Endothelial cell of umbilical vein (primary cell): ENCODE results near the gene CILP. TPM values are rescaled to one million over a fixed set of nuclear protein-coding genes. Genes with fewer than 3 reads are reported as not detected.

Source experiments
- BruUV-seq: library from RNA; stranded (reverse); fragments of 400-500 nt; replicated peaks from 2 replicates; lab custom pipeline; 2021; lab: Mats Ljungman, UMichigan
- CTCF ChIA-PET: fragments of 300-600, 350-600 bp; sonication (Branson Sonifier 250); formaldehyde crosslinking; loops from one replicate; lab custom pipeline; 2021; ENCODE audit warnings: antibody characterized with exemption, inconsistent platforms; lab: Charles Lee
- POLR2A ChIA-PET: fragments of 300-600, 350-600 bp; sonication (Branson Sonifier 250); formaldehyde crosslinking; loops from one replicate; lab custom pipeline; 2021; ENCODE audit warnings: antibody characterized with exemption, inconsistent platforms; lab: Charles Lee
- DNase-seq: peaks from one replicate; pipeline ENCODE4 v3.0.0-alpha.2; 2011; ENCODE audit warnings: low read depth, low spot score
- FAIRE-seq: peaks from 2 replicates; lab custom pipeline; 2011; peaks lifted over from hg19 to GRCh38; lab: Jason Lieb, UNC
- H2AFZ ChIP-seq: 2 replicates; pipeline ENCODE4 v1.6.0; 2012; ENCODE audit warnings: low read depth, low read length, control low read depth, inconsistent platforms
- H3K27ac ChIP-seq: 2 replicates; pipeline ENCODE4 v1.5.1; 2011; ENCODE audit warnings: low read depth, mild to moderate bottlenecking, control low read depth, low read length, moderate library complexity; ENCODE audit not compliant: insufficient read depth
- H3K27me3 ChIP-seq, 2 experiments: 2 replicates each; pipeline versions ENCODE4 v1.6.0 to v1.6.1; 2011; ENCODE audit warnings: low read length in 2 of 2, mixed read lengths in 1 of 2; ENCODE audit not compliant: control insufficient read depth in 2 of 2, insufficient read depth in 2 of 2
- H3K36me3 ChIP-seq, 2 experiments: 2 replicates in 1 of 2; 3 replicates in 1 of 2; pipeline ENCODE4 v1.5.1; 2011; ENCODE audit warnings: low read length in 2 of 2, mild to moderate bottlenecking in 1 of 2, moderate library complexity in 1 of 2; ENCODE audit not compliant: control insufficient read depth in 2 of 2, insufficient read depth in 2 of 2; ENCODE audit errors: extremely low read depth in 1 of 2
- H3K4me1 ChIP-seq: 3 replicates; pipeline ENCODE4 v1.5.1; 2011; ENCODE audit warnings: mild to moderate bottlenecking, low read length; ENCODE audit not compliant: control insufficient read depth, insufficient read depth; ENCODE audit errors: extremely low read depth
- H3K4me2 ChIP-seq: 2 replicates; pipeline ENCODE4 v1.6.1; 2011; ENCODE audit warnings: low read length, control low read depth, mixed read lengths; ENCODE audit not compliant: insufficient read depth
- H3K4me3 ChIP-seq, 3 experiments: fragments of 200-600 bp in 1 of 3; sonication (generic), shearing (Covaris generic) in 1 of 3; replicated peaks in 1 of 3; 2 replicates each; pipeline ENCODE4 v1.5.1; 2011 to 2016; ENCODE audit warnings: control low read depth in 3 of 3, low read length in 3 of 3, mild to moderate bottlenecking in 2 of 3, inconsistent platforms in 1 of 3, low read depth in 1 of 3, moderate library complexity in 1 of 3; ENCODE audit not compliant: insufficient read depth in 1 of 3
- H3K79me2 ChIP-seq: 2 replicates; pipeline ENCODE4 v1.6.0; 2012; ENCODE audit warnings: low read length, inconsistent platforms; ENCODE audit not compliant: control insufficient read depth, insufficient read depth
- H3K9ac ChIP-seq: replicated peaks from 2 replicates; pipeline ENCODE3; 2011; ENCODE audit warnings: low read length, control low read depth; ENCODE audit not compliant: insufficient read depth; ENCODE audit errors: extremely low read depth
- H3K9me1 ChIP-seq: replicated peaks from 3 replicates; pipeline ENCODE4 v1.6.0; 2011; ENCODE audit warnings: mild to moderate bottlenecking, low read length; ENCODE audit not compliant: control insufficient read depth, insufficient read depth; ENCODE audit errors: extremely low read depth
- H3K9me3 ChIP-seq: replicated peaks from 2 replicates; pipeline ENCODE4 v1.5.1; 2012; ENCODE audit warnings: low read length, inconsistent platforms; ENCODE audit not compliant: control insufficient read depth, insufficient read depth
- H4K20me1 ChIP-seq: replicated peaks from 2 replicates; pipeline ENCODE3; 2011; ENCODE audit warnings: mild to moderate bottlenecking, low read length; ENCODE audit not compliant: control insufficient read depth, insufficient read depth; ENCODE audit errors: extremely low read depth
- CTCF ChIP-seq, 2 donors: IDR thresholded peaks; 1 replicate in 1 of 2; 2 replicates in 1 of 2; pipeline ENCODE4 v1.5.1; 2011; ENCODE audit warnings: low read length in 2 of 2, mild to moderate bottlenecking in 2 of 2, moderate library complexity in 2 of 2, control low read depth in 1 of 2, inconsistent platforms in 1 of 2, low read depth in 1 of 2; ENCODE audit not compliant: insufficient read depth in 1 of 2; ENCODE audit errors: extremely low read depth in 1 of 2
- EZH2 ChIP-seq: IDR thresholded peaks from 2 replicates; pipeline ENCODE4 v1.6.1; 2012; ENCODE audit warnings: borderline replicate concordance, low read depth, mild to moderate bottlenecking, moderate library complexity, low read length, inconsistent platforms; ENCODE audit not compliant: severe bottlenecking
- FOS ChIP-seq: IDR thresholded peaks from 2 replicates; pipeline ENCODE4 v1.6.1; 2011; ENCODE audit warnings: mild to moderate bottlenecking, low read length, moderate library complexity, borderline replicate concordance; ENCODE audit not compliant: insufficient read depth
- GATA2 ChIP-seq: IDR thresholded peaks from 2 replicates; pipeline ENCODE4 v1.7.0; 2011; ENCODE audit warnings: low read depth, mild to moderate bottlenecking, moderate library complexity, mixed read lengths, low read length; ENCODE audit not compliant: insufficient read length, insufficient read depth
- JUN ChIP-seq: IDR thresholded peaks from 2 replicates; pipeline ENCODE4 v1.6.1; 2011; ENCODE audit warnings: borderline replicate concordance, low read depth; ENCODE audit not compliant: insufficient read length, insufficient read depth
- MAX ChIP-seq: IDR thresholded peaks from 2 replicates; pipeline ENCODE4 v1.6.1; 2011; ENCODE audit not compliant: insufficient read depth, insufficient read length
- MYC ChIP-seq: IDR thresholded peaks from one replicate; pipeline ENCODE4 v1.6.1; 2011; ENCODE audit warnings: mild to moderate bottlenecking, low read depth, low read length
- POLR2A ChIP-seq: IDR thresholded peaks from 2 replicates; pipeline ENCODE4 v1.6.1; 2012; ENCODE audit warnings: low read depth, mild to moderate bottlenecking, control low read depth, low read length
- POLR2AphosphoS5 ChIP-seq: IDR thresholded peaks from 2 replicates; pipeline ENCODE4 v1.6.1; 2012; ENCODE audit warnings: low read depth, mild to moderate bottlenecking, control low read depth, low read length, moderate library complexity; ENCODE audit not compliant: insufficient read depth
- dilution Hi-C: fragments of 300-500 bp; cut with MboI; formaldehyde crosslinking; loops from one replicate; pipeline ENCODE4 v1.15.0; 2019; ENCODE audit warnings: low sequenced_read_pairs; ENCODE audit not compliant: extremely low pct_ligation_motif_present
- intact Hi-C: fragments of 100-400 bp; cut with micrococcal nuclease; formaldehyde crosslinking; loops from one replicate; pipeline ENCODE4 v1.10.0; 2022
- polyA plus RNA-seq, 4 experiments: library from polyadenylated mRNA; depleted of rRNA in 3 of 4; stranded (reverse) in 3 of 4; unstranded in 1 of 4; fragments of >200 nt; gene quantifications; 2 replicates each; pipeline versions ENCODE4 v1.2.1 to v1.2.3, GENCODE V29; 2011 to 2012; ENCODE audit warnings: missing spikeins in 1 of 4
- total RNA-seq: library from RNA; stranded (reverse); gene quantifications from 2 replicates; pipeline ENCODE4 v1.2.3, GENCODE V29; 2021

The CILP gene
- total and polyA plus RNA-seq, 2 donors (not counting 3 experiments of a cell fraction or from before 2014, with no cell fraction given) = 0.01 TPM; not detected in 1

GRCh38 chr15:65172531-65172930 lies 38.7 kb downstream of the CILP start:
- H3K4me1 ChIP-seq = no peaks in the 10 kb centered on the region
- no TSS peak for BruUV-seq
- ChIA-PET POLR2A (no interaction called here), CTCF (interaction anchor here (1.5 kb wide), 1 partner anchor 14 kb away, joined by 4 read pairs; no protein-coding TSS in a partner anchor)
- no peak overlapping the region for H3K4me3 ChIP-seq
- no peaks in the 10 kb centered on the region for H3K9me1 ChIP-seq
- H3K79me2 ChIP-seq = peaks cover 6% of the 10 kb centered on the region
- peaks cover 3 to 10% of the 10 kb centered on the region in 2 experiments for H3K36me3 ChIP-seq
- H3K27me3 ChIP-seq = no peaks in the 10 kb centered on the region
- TF ChIP-seq CTCF (IDR thresholded peaks at IDR 0.05; ENCODE audit: extremely low read depth in 1 of 2, insufficient read depth in 1 of 2, low read depth in 1 of 2, low read length in 2 of 2) (no peak), FOS (no peak), JUN (no peak), POLR2A (no peak), POLR2AphosphoS5 (no peak), MYC (no peak), EZH2 (no peak), GATA2 (no peak), MAX (no peak)
- no peak for DNase-seq
- no peak overlapping the region for H3K9ac ChIP-seq
- no peak for FAIRE-seq
- H3K27ac ChIP-seq = no peak overlapping the region
- no peaks in the 10 kb centered on the region for H3K9me3 ChIP-seq
- no peak overlapping the region for H3K4me2 ChIP-seq
- no peaks in the 10 kb centered on the region for H4K20me1 ChIP-seq
- H2AFZ ChIP-seq = no peak overlapping the region
- dilution Hi-C loops = no loop called here
- intact Hi-C loops = no loop called here
